ENCODE measurements around the gene MAP1A.

DNA sequence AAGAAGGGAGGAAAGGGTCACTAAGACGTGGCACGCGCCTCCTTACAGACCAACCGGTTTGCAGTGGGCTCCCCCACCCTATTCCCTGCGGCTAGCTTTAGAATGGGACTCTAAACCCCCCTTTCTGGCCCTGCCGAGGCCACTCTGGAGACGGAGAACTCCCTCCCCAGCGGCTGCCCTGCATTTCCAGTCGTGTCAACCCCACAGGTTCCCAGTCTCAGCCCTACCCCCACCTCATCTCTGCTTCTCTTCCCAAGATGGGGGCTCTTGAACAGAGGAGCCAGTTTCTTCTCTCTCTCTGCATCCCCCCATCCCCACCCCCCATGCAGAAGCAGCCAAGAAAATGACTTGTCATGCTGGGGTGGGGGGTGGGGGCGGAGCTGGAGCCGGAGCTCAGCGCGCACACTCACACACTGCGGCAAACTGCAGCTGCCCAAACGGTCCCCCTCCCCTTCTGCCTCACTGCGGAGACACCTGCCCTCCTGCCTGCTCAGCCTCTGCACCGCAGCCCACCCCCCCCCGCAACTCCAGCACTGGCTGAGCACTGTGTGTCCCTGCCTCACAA lies 871 bp downstream of the MAP1A start:
- TF ChIP-seq, protein P1, sequence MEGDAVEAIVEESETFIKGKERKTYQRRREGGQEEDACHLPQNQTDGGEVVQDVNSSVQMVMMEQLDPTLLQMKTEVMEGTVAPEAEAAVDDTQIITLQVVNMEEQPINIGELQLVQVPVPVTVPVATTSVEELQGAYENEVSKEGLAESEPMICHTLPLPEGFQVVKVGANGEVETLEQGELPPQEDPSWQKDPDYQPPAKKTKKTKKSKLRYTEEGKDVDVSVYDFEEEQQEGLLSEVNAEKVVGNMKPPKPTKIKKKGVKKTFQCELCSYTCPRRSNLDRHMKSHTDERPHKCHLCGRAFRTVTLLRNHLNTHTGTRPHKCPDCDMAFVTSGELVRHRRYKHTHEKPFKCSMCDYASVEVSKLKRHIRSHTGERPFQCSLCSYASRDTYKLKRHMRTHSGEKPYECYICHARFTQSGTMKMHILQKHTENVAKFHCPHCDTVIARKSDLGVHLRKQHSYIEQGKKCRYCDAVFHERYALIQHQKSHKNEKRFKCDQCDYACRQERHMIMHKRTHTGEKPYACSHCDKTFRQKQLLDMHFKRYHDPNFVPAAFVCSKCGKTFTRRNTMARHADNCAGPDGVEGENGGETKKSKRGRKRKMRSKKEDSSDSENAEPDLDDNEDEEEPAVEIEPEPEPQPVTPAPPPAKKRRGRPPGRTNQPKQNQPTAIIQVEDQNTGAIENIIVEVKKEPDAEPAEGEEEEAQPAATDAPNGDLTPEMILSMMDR (conservative IDR thresholded peaks at IDR 0.05; ENCODE audit: low read depth, low read length), result no peak
- no peak for TF ChIP-seq EZH2 (IDR thresholded peaks at IDR 0.05; ENCODE audit: low read length, unreplicated experiment)
- no peak for TF ChIP-seq EZH2phosphoT487 (IDR thresholded peaks at IDR 0.05; ENCODE audit: borderline replicate concordance, low read length)

All from PC-3 (cell line).